Measurements from ENCODE around the gene MED26.
A peak's percentile ranks its signal among the peaks of the same experiment; 100 is the strongest.
"Not testable (repeated sequence)": the region's sequence is repeated elsewhere in the genome, so short reads cannot be mapped to it uniquely, and the experiment has no call there.

MED26 gene

GRCh38 chr19:16628183-16628983 is at the start of gene MED26:
TSS of gene MED26 (minus strand) at chr19:16628204. CDS start at chr19:16627943, 261 bp downstream.
- DNase-seq = peak; percentile 98

GRCh38 chr19:16677055-16677454 is 49.1 kb upstream of the MED26 start:
- no peak for DNase-seq

GRCh38 chr19:16676101-16676798 is 48.2 kb upstream of the MED26 start:
- peak; percentile 45 for DNase-seq

- DNase-seq = not testable (repeated sequence)
Observed at GRCh38 chr19:16673839-16674238, 45.8 kb upstream of the MED26 start.

- no peak for DNase-seq
Observed at GRCh38 chr19:16673231-16673630, 45.2 kb upstream of the MED26 start.

GRCh38 chr19:16671652-16672274 is 43.8 kb upstream of the MED26 start:
- DNase-seq = no peak

- no peak for DNase-seq
Observed at GRCh38 chr19:16670291-16670690, 42.3 kb upstream of the MED26 start.

GRCh38 chr19:16668702-16669101 is 40.7 kb upstream of the MED26 start:
- not testable (repeated sequence) for DNase-seq

GRCh38 chr19:16668176-16668575 is 40.2 kb upstream of the MED26 start:
- DNase-seq = no peak

- peak; percentile 45 for DNase-seq
Observed at GRCh38 chr19:16661480-16662034, 33.6 kb upstream of the MED26 start.

- no peak for DNase-seq
Observed at GRCh38 chr19:16660763-16661479, 32.9 kb upstream of the MED26 start, which contains the start of gene TMEM38A. TSS of gene TMEM38A (plus strand) at chr19:16661139. CDS start at chr19:16661218, 79 bp downstream.

GRCh38 chr19:16659832-16660708 is 32.1 kb upstream of the MED26 start, which contains the start of gene SMIM7:
TSS of gene SMIM7 (minus strand) at chr19:16660144. CDS start at chr19:16660110, 34 bp downstream.
- DNase-seq = peak; percentile 100

- DNase-seq = no peak
Observed at GRCh38 chr19:16659464-16659831, 31.4 kb upstream of the MED26 start.

GRCh38 chr19:16657384-16657783 is 29.4 kb upstream of the MED26 start:
- no peak for DNase-seq

- DNase-seq = no peak
Observed at GRCh38 chr19:16655727-16656126, 27.7 kb upstream of the MED26 start.

- no peak for DNase-seq
Observed at GRCh38 chr19:16654627-16655026, 26.6 kb upstream of the MED26 start.

GRCh38 chr19:16654140-16654539 is 26.1 kb upstream of the MED26 start:
- no peak for DNase-seq

GRCh38 chr19:16652854-16653253 is 24.9 kb upstream of the MED26 start:
- DNase-seq = no peak

GRCh38 chr19:16651421-16652188 is 23.6 kb upstream of the MED26 start:
- not testable (repeated sequence) for DNase-seq

- no peak for DNase-seq
Observed at GRCh38 chr19:16650821-16651220, 22.8 kb upstream of the MED26 start.

GRCh38 chr19:16649734-16650133 is 21.7 kb upstream of the MED26 start:
- no peak for DNase-seq

Data from OCI-M1 (cell line).